Naive thymus-derived CD4-positive, alpha-beta T cell (primary cell): Measurements from ENCODE around the gene SLC6A6. TPM values are rescaled to one million over a fixed set of nuclear protein-coding genes. Genes with fewer than 3 reads are reported as not detected.

Experiments used
- ATAC-seq: fragments of 150-1000 bp; cut with Tn5 transposase; 2 replicates; pipeline ENCODE4 v1.10.0; 2021; ENCODE audit warnings: mild to moderate bottlenecking, moderate library complexity
- CTCF ChIA-PET: fragments of 350-600 bp; sonication (Branson Sonifier 250); formaldehyde crosslinking; loops from one replicate; lab custom pipeline; 2021; ENCODE audit warnings: antibody characterized with exemption; lab: Charles Lee
- POLR2A ChIA-PET: fragments of 350-600 bp; sonication (Branson Sonifier 250); formaldehyde crosslinking; loops from one replicate; lab custom pipeline; 2021; ENCODE audit warnings: antibody characterized with exemption, inconsistent platforms; lab: Charles Lee
- DNase-seq, 9 donors: peaks; one replicate each; pipeline versions ENCODE4 v3.0.0 to v3.0.0-alpha.2; 2020 to 2022; ENCODE audit warnings: mixed read lengths in 1 of 9
- H3K27ac ChIP-seq: one replicate; pipeline ENCODE4 v1.7.0; 2013; ENCODE audit warnings: mild to moderate bottlenecking, low read depth, low read length, moderate library complexity
- H3K27me3 ChIP-seq, 2 donors: one replicate each; pipeline ENCODE4 v1.7.0; 2013; ENCODE audit warnings: low read length in 2 of 2, mild to moderate bottlenecking in 2 of 2, moderate library complexity in 2 of 2; ENCODE audit not compliant: control insufficient read depth in 2 of 2, insufficient read depth in 2 of 2
- H3K36me3 ChIP-seq, 3 experiments: 1 replicate in 2 of 3; 2 replicates in 1 of 3; pipeline ENCODE4 v1.7.0; 2013; ENCODE audit warnings: low read length in 3 of 3, mild to moderate bottlenecking in 3 of 3, moderate library complexity in 1 of 3; ENCODE audit not compliant: insufficient read depth in 3 of 3, control insufficient read depth in 2 of 3
- H3K4me1 ChIP-seq, 2 donors: one replicate each; pipeline ENCODE4 v1.7.0; 2013; ENCODE audit warnings: low read length in 2 of 2, mild to moderate bottlenecking in 2 of 2, moderate library complexity in 1 of 2; ENCODE audit not compliant: control insufficient read depth in 2 of 2, insufficient read depth in 2 of 2
- H3K4me3 ChIP-seq: 2 replicates; pipeline ENCODE4 v1.7.0; 2013; ENCODE audit warnings: mild to moderate bottlenecking, low read length
- H3K9me3 ChIP-seq, 3 experiments: 1 replicate in 2 of 3; 2 replicates in 1 of 3; pipeline ENCODE4 v1.7.0; 2013; ENCODE audit warnings: low read length in 3 of 3; ENCODE audit not compliant: control insufficient read depth in 2 of 3
- H3K27ac Mint-ChIP-seq, 9 donors: one replicate each; pipeline ENCODE4 v1.8.0; 2020 to 2022; ENCODE audit warnings: mixed read lengths in 9 of 9, mild to moderate bottlenecking in 8 of 9, moderate library complexity in 5 of 9, inconsistent platforms in 2 of 9
- H3K27me3 Mint-ChIP-seq, 5 donors: one replicate each; pipeline ENCODE4 v1.8.0; 2021 to 2022; ENCODE audit warnings: mixed read lengths in 5 of 5, mild to moderate bottlenecking in 1 of 5
- H3K36me3 Mint-ChIP-seq, 5 donors: one replicate each; pipeline ENCODE4 v1.8.0; 2020 to 2022; ENCODE audit warnings: mixed read lengths in 5 of 5, mild to moderate bottlenecking in 3 of 5, inconsistent platforms in 1 of 5
- H3K4me1 Mint-ChIP-seq, 7 donors: one replicate each; pipeline ENCODE4 v1.8.0; 2020 to 2022; ENCODE audit warnings: mixed read lengths in 7 of 7, mild to moderate bottlenecking in 3 of 7, inconsistent platforms in 1 of 7
- H3K4me3 Mint-ChIP-seq, 10 donors: one replicate each; pipeline ENCODE4 v1.8.0; 2020 to 2022; ENCODE audit warnings: mild to moderate bottlenecking in 10 of 10, mixed read lengths in 10 of 10, moderate library complexity in 6 of 10, inconsistent platforms in 2 of 10
- H3K9me3 Mint-ChIP-seq, 11 donors: one replicate each; pipeline ENCODE4 v1.8.0; 2020 to 2022; ENCODE audit warnings: mixed read lengths in 11 of 11, mild to moderate bottlenecking in 4 of 11, inconsistent platforms in 1 of 11, moderate library complexity in 1 of 11
- intact Hi-C, 2 donors: fragments of 100-400 bp; cut with micrococcal nuclease; formaldehyde crosslinking; loops; one replicate each; pipeline ENCODE4 v1.15.1; 2023
- polyA plus RNA-seq, 2 donors: library from polyadenylated mRNA; unstranded; fragments of 300-500 nt; fragmentation: Illumina TruSeq; gene quantifications; one replicate each; pipeline ENCODE4 v1.2.3, GENCODE V29; 2021
- total RNA-seq, 6 experiments: library from RNA in 5 of 6; stranded (reverse) in 5 of 6; gene quantifications; 1 replicate in 5 of 6; 2 replicates in 1 of 6; pipeline ENCODE4 v1.2.3 and lab custom pipeline; 2021 to 2026

Gene SLC6A6
- total and polyA plus RNA-seq, 7 experiments from 2014 or later, result 3.0 to 87.5 (median 35.2) TPM

DNA sequence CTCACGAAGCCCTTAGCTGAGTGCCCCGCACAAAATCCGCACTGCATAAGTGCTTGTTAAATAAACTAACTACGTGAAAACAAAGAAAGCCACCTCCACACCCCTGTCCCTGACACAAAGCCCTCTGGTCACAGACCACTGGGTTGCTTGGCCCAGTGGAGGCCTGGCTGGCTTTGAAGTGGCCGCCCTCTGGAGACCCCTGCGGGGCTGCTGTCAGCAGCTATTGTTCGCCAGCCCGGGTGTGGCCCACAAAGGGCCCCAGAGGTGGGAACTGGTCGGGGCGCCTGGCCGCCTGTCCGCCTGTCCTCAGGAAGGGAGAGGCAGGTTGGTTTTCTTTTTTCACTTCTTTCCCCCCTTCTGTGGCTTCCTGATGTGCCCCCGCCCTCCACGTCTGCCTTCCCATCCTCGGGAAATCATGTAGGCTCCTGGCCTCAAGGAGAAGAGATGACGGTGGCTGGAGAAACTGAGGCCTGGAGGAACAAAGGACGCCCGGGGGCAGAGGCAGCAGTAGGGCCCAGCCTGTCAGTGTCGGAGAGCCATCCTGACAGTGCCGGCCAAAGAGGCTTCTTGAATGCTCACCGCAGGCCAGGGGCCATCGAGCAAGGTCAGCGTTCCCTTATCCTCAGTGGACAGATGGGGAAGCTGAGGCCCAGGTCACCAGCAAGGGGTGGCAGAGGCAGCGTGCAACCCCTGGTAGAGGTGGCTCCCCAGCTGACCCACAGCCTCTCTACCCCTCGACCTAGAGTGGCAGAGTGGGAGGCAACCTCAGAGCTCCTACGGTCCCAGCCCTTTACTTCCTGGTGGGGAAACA is 61.1 kb downstream of the SLC6A6 start:
- H3K9me3 ChIP-seq, result no peaks in the 10 kb centered on the region
- no peak overlapping the region for H3K27ac ChIP-seq
- H3K36me3 Mint-ChIP-seq, result peaks cover 0 to 23% (median 6%) of the 10 kb centered on the region in 5 donors
- H3K4me1 Mint-ChIP-seq, result peaks cover 0 to 17% (median 5%) of the 10 kb centered on the region in 7 donors
- no peaks in the 10 kb centered on the region for H3K4me1 ChIP-seq
- CTCF ChIA-PET, result interaction anchor here (0.6 to 2.6 kb wide), 8 partner anchors 58 to 568 kb away, joined by 3 to 17 read pairs (median 5); partner anchors contain the start of gene SLC6A6
- POLR2A ChIA-PET, result interaction anchor here (0.8 kb wide), 1 partner anchor 567 kb away, joined by 3 read pairs; no protein-coding TSS in a partner anchor
- no peak overlapping the region for H3K4me3 Mint-ChIP-seq
- ATAC-seq (no peak), DNase-seq (no peak)
- peaks cover 0 to 77% (median 9%) of the 10 kb centered on the region in 3 experiments for H3K36me3 ChIP-seq
- H3K27me3 Mint-ChIP-seq, result no peaks in the 10 kb centered on the region
- H3K27ac Mint-ChIP-seq, result no peak overlapping the region
- no peaks in the 10 kb centered on the region for H3K27me3 ChIP-seq
- no peak overlapping the region for H3K4me3 ChIP-seq
- no peaks in the 10 kb centered on the region for H3K9me3 Mint-ChIP-seq
- intact Hi-C loops, result no loop called here

- Histone ChIP-seq H3K27me3 (no peaks in the 10 kb centered on the region), H3K9me3 (no peaks in the 10 kb centered on the region), H3K4me3 (no peak overlapping the region), H3K27ac (no peak overlapping the region), H3K4me1 (no peaks in the 10 kb centered on the region), H3K36me3 (peaks cover 0 to 78% (median 9%) of the 10 kb centered on the region in 3 experiments)
- peaks cover 0 to 23% (median 4%) of the 10 kb centered on the region in 5 donors for H3K36me3 Mint-ChIP-seq
- no peaks in the 10 kb centered on the region for H3K27me3 Mint-ChIP-seq
- ChIA-PET POLR2A (interaction anchor here (0.8 kb wide), 1 partner anchor 567 kb away, joined by 3 read pairs; no protein-coding TSS in a partner anchor), CTCF (interaction anchor here (1.0 to 2.2 kb wide), 5 partner anchors 59 to 211 kb away, joined by 3 to 5 read pairs (median 4); partner anchors contain the start of gene SLC6A6)
- H3K27ac Mint-ChIP-seq, result no peak overlapping the region
- H3K9me3 Mint-ChIP-seq, result no peaks in the 10 kb centered on the region
- peaks cover 0 to 14% (median 5%) of the 10 kb centered on the region in 7 donors for H3K4me1 Mint-ChIP-seq
- intact Hi-C loops, result no loop called here
- DNase-seq (no peak), ATAC-seq (no peak)
- no peak overlapping the region for H3K4me3 Mint-ChIP-seq
These were observed 61.7 kb downstream of the SLC6A6 start for GRCh38 chr3:14464141-14464465.

GRCh38 chr3:14464521-14464920 is 62.1 kb downstream of the SLC6A6 start:
- Histone ChIP-seq H3K27ac (no peak overlapping the region), H3K36me3 (peaks cover 0 to 78% (median 9%) of the 10 kb centered on the region in 3 experiments), H3K4me3 (no peak overlapping the region), H3K27me3 (no peaks in the 10 kb centered on the region), H3K4me1 (no peaks in the 10 kb centered on the region), H3K9me3 (no peaks in the 10 kb centered on the region)
- ATAC-seq (no peak), DNase-seq (no peak)
- Mint-ChIP-seq H3K4me1 (peaks cover 0 to 14% (median 5%) of the 10 kb centered on the region in 7 donors), H3K27ac (no peak overlapping the region), H3K9me3 (no peaks in the 10 kb centered on the region), H3K4me3 (no peak overlapping the region), H3K27me3 (no peaks in the 10 kb centered on the region), H3K36me3 (peaks cover 0 to 23% (median 4%) of the 10 kb centered on the region in 5 donors)
- POLR2A ChIA-PET, result interaction anchor here (0.8 kb wide), 1 partner anchor 568 kb away, joined by 3 read pairs; no protein-coding TSS in a partner anchor
- intact Hi-C loops, result no loop called here
- CTCF ChIA-PET, result interaction anchor here (1.0 to 2.2 kb wide), 5 partner anchors 59 to 212 kb away, joined by 3 to 5 read pairs (median 4); partner anchors contain the start of gene SLC6A6

DNA sequence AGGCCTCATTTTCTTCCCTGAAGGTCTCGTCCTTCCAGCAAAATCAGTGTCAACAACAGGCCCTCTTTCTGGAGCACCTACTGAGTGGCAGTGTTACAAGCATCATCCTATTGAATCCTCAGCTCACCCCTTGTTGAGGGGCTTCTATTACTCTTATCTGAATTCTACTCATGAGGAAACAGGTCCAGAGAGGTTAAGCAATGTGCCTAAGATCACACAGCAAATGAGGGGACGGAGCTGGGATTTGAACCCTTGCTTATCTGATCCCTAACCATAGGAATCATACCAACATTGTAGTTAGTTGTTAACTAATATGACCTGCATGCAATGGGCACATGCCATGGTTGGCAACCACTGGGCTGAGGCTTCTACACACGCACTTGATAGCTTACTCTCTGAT is 63.0 kb downstream of the SLC6A6 start:
- DNase-seq (no peak), ATAC-seq (no peak)
- Histone ChIP-seq H3K4me1 (no peaks in the 10 kb centered on the region), H3K27ac (no peak overlapping the region), H3K4me3 (no peak overlapping the region), H3K27me3 (no peaks in the 10 kb centered on the region), H3K36me3 (peaks cover 0 to 77% (median 9%) of the 10 kb centered on the region in 3 experiments), H3K9me3 (no peaks in the 10 kb centered on the region)
- Mint-ChIP-seq H3K9me3 (no peaks in the 10 kb centered on the region), H3K4me1 (peaks cover 0 to 9% (median 0%) of the 10 kb centered on the region in 7 donors), H3K27ac (peak overlapping the region in 1 of 9 donors; percentile 33), H3K4me3 (no peak overlapping the region), H3K27me3 (no peaks in the 10 kb centered on the region), H3K36me3 (peaks cover 0 to 17% (median 0%) of the 10 kb centered on the region in 5 donors)
- ChIA-PET CTCF (interaction anchor here (0.7 to 3.8 kb wide), 7 partner anchors 60 to 265 kb away, joined by 3 to 24 read pairs (median 4); no protein-coding TSS in a partner anchor), POLR2A (no interaction called here)
- intact Hi-C loops, result loop anchor here in 1 of 2 donors (5.0 kb wide), 1 partner anchor 188 kb away; no protein-coding TSS in a partner anchor

GRCh38 chr3:14466179-14466903 is 63.9 kb downstream of the SLC6A6 start:
- H3K4me3 Mint-ChIP-seq, result no peak overlapping the region
- CTCF ChIA-PET, result interaction anchor here (0.6 to 3.8 kb wide), 13 partner anchors 15 to 643 kb away, joined by 3 to 24 read pairs (median 5); no protein-coding TSS in a partner anchor
- no peak for ATAC-seq

More at GRCh38 chr3:14466179-14466903, 63.9 kb downstream of the SLC6A6 start:
- Histone ChIP-seq H3K4me1 (no peaks in the 10 kb centered on the region), H3K4me3 (no peak overlapping the region), H3K27ac (no peak overlapping the region), H3K9me3 (no peaks in the 10 kb centered on the region), H3K36me3 (peaks cover 0 to 75% (median 9%) of the 10 kb centered on the region in 3 experiments), H3K27me3 (no peaks in the 10 kb centered on the region)
- Mint-ChIP-seq H3K27ac (no peak overlapping the region), H3K4me1 (peaks cover 0 to 6% (median 0%) of the 10 kb centered on the region in 7 donors), H3K27me3 (no peaks in the 10 kb centered on the region), H3K9me3 (no peaks in the 10 kb centered on the region), H3K36me3 (peaks cover 0 to 14% (median 0%) of the 10 kb centered on the region in 5 donors)
- intact Hi-C loops, result loop anchor here in 1 of 2 donors (5.0 kb wide), 1 partner anchor 189 kb away; no protein-coding TSS in a partner anchor
- no peak for DNase-seq
- POLR2A ChIA-PET, result no interaction called here
